GM12801 (cell line): ENCODE results near the gene AAK1.

ENCODE experiments used
- CTCF ChIP-seq: IDR thresholded peaks from one replicate; pipeline ENCODE4 v1.5.1; 2011; ENCODE audit warnings: control low read depth; ENCODE audit not compliant: insufficient read length; ENCODE audit errors: extremely low read depth

The AAK1 gene

GRCh38 chr2:69668598-69668997 lies 25.1 kb upstream of the AAK1 start:
- TF ChIP-seq CTCF = no peak

- TF ChIP-seq CTCF = no peak
These were observed 24.4 kb upstream of the AAK1 start for GRCh38 chr2:69667805-69668382.

- TF ChIP-seq CTCF = no peak
These were observed 21.6 kb upstream of the AAK1 start for GRCh38 chr2:69665152-69665551.

GRCh38 chr2:69663860-69664259 lies 20.3 kb upstream of the AAK1 start:
- TF ChIP-seq CTCF = no peak

GRCh38 chr2:69660637-69661036 lies 17.1 kb upstream of the AAK1 start:
- no peak for TF ChIP-seq CTCF

- no peak for TF ChIP-seq CTCF
These were observed 16.5 kb upstream of the AAK1 start for GRCh38 chr2:69659941-69660483.

- no peak for TF ChIP-seq CTCF
These were observed 15.8 kb upstream of the AAK1 start for GRCh38 chr2:69659349-69659748.
